Measurements from ENCODE around the gene JMJD1C. TPM values are rescaled to one million over a fixed set of nuclear protein-coding genes. Genes with fewer than 3 reads are reported as not detected.
"Not testable (repeated sequence)": the region's sequence is repeated elsewhere in the genome, so short reads cannot be mapped to it uniquely, and the experiment has no call there.

The JMJD1C gene
- total RNA-seq, 1 donor from 2014 or later: 65.0 TPM

DNA sequence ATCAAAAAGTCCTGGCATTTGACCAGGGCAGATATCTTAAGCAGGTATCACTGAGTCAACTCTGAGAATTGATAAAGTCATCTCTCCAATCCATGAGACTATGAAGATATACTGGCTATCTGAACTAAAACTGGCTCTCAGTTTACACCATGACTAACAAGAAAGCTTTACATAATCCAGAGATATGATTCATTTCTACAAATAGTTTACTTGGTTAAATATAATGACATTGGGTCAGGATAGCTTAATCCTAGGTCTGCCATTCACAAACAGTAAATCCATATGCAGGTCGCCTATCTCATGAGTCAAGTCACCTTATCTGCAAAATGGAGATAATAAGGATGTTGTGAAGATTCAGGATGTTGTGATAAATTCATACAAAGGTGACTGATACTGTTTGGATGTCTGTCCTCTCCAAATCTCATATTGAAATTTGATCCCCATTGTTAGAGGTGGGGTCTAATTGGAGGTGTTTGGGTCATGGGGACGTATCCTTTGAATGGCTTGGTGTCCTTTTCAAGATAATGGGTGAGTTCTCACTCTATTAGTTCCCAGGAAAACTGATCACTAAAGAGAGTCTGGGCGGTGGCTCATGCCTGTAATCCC is 117.4 kb downstream of the JMJD1C start:
- Histone ChIP-seq H3K36me3 (no peaks in the 10 kb centered on the region), H3K27me3 (no peaks in the 10 kb centered on the region), H3K4me1 (no peaks in the 10 kb centered on the region), H3K4me3 (no peak overlapping the region), H3K27ac (no peak overlapping the region), H3K9me3 (no peaks in the 10 kb centered on the region)
- DNase-seq (ENCODE audit: low spot score in 2 of 2): no peak
- intact Hi-C loops (cut with DNase I): no loop called here
- TF ChIP-seq, protein P1, sequence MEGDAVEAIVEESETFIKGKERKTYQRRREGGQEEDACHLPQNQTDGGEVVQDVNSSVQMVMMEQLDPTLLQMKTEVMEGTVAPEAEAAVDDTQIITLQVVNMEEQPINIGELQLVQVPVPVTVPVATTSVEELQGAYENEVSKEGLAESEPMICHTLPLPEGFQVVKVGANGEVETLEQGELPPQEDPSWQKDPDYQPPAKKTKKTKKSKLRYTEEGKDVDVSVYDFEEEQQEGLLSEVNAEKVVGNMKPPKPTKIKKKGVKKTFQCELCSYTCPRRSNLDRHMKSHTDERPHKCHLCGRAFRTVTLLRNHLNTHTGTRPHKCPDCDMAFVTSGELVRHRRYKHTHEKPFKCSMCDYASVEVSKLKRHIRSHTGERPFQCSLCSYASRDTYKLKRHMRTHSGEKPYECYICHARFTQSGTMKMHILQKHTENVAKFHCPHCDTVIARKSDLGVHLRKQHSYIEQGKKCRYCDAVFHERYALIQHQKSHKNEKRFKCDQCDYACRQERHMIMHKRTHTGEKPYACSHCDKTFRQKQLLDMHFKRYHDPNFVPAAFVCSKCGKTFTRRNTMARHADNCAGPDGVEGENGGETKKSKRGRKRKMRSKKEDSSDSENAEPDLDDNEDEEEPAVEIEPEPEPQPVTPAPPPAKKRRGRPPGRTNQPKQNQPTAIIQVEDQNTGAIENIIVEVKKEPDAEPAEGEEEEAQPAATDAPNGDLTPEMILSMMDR (IDR thresholded peaks at IDR 0.05): no peak

DNA sequence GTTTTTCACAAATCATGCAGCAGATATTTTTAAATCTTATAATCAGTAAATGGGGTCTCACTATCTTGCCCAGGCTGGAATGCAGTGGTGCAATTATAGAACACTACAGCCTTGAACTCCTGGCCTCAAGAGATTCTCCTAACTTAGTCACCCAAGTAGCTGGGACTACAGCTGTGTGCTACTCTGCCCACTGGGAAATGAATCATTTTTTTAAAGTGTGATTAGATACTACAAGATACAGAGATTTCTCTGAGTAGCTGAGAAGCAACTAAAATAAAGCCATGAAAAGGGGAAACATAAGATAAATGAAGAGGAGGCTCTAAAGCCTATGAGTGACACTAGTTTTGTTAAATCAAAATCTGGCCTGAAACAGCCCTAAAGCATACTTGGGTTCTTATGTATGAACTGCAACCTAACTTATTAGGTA is 119.7 kb downstream of the JMJD1C start:
- intact Hi-C loops (cut with DNase I): no loop called here
- H3K36me3 ChIP-seq: no peaks in the 10 kb centered on the region
- no peaks in the 10 kb centered on the region for H3K27me3 ChIP-seq
- no peaks in the 10 kb centered on the region for H3K9me3 ChIP-seq
- TF ChIP-seq, protein P1 (IDR thresholded peaks at IDR 0.05): no peak
- no peaks in the 10 kb centered on the region for H3K4me1 ChIP-seq
- no peak overlapping the region for H3K4me3 ChIP-seq
- DNase-seq (ENCODE audit: low spot score in 2 of 2): no peak
- H3K27ac ChIP-seq: no peak overlapping the region

DNA sequence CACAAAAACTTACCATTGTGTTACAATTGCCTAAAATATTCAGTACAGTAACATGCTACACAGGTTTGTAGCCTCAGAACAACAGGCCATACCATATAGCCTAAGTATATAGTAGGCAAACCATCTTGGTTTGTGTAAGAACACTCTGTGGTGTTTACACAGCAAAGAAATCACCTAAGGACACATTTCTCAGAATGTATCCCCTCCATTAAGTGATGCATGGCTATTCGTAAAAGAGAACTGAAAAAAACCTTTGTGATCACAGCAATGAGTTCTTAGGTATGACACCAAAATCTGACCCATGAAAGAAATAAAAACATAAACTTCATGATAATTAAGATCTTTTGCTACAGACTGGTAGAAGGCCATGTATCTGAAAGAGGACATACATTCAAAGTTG is 121.5 kb downstream of the JMJD1C start:
- intact Hi-C loops (cut with DNase I): no loop called here
- TF ChIP-seq, protein P1 (IDR thresholded peaks at IDR 0.05): no peak
- no peak for DNase-seq (ENCODE audit: low spot score in 2 of 2)
- H3K4me3 ChIP-seq: no peak overlapping the region
- H3K27me3 ChIP-seq: no peaks in the 10 kb centered on the region
- H3K27ac ChIP-seq: no peak overlapping the region
- no peaks in the 10 kb centered on the region for H3K9me3 ChIP-seq
- no peaks in the 10 kb centered on the region for H3K36me3 ChIP-seq
- no peaks in the 10 kb centered on the region for H3K4me1 ChIP-seq

DNA sequence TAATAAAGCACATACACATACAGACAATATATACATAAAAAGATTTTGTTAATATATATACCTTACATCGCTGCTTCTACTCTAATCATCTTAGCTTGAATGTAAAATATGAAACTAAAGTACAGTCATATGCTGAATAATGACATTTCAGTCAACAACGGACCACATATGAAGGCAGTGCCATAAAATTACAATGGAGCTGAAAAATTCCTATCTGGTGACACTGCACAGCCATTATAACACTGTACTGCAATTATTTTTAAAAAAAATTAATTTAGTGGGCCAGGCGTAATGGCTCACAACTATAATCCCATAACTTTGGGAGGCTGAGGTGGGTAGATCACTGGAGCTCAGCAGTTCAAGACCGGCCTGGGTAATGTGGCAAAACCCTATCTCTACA is 122.3 kb downstream of the JMJD1C start:
- H3K4me1 ChIP-seq: no peaks in the 10 kb centered on the region
- no peak overlapping the region for H3K27ac ChIP-seq
- TF ChIP-seq, protein P1 (IDR thresholded peaks at IDR 0.05): no peak
- H3K9me3 ChIP-seq: no peaks in the 10 kb centered on the region
- DNase-seq (ENCODE audit: low spot score in 2 of 2): no peak
- H3K4me3 ChIP-seq: no peak overlapping the region
- intact Hi-C loops (cut with DNase I): no loop called here
- H3K27me3 ChIP-seq: no peaks in the 10 kb centered on the region
- H3K36me3 ChIP-seq: no peaks in the 10 kb centered on the region

DNA sequence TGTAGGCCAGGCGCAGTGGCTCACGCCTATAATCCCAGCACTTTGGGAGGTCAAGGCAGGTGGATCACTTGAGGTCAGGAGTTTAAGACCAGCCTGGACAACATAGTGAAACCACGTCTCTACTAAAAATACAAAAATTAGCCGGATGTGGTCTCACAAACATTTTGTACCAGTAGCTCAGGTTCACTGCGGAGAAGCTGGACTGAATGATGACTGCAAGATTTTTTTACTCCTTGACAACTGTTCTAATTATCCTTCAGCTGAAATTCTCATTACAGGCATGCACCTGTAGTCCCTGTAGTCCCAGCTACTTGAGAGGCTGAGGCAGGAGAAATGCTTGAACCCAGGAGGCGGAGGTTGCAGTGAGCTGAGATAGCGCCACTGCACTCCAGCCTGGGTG is 126.1 kb downstream of the JMJD1C start:
- H3K27me3 ChIP-seq; intact Hi-C loops (cut with DNase I); H3K4me1 ChIP-seq; H3K27ac ChIP-seq; H3K4me3 ChIP-seq; H3K9me3 ChIP-seq; H3K36me3 ChIP-seq; DNase-seq (ENCODE audit: low spot score in 2 of 2): not testable (repeated sequence)

DNA sequence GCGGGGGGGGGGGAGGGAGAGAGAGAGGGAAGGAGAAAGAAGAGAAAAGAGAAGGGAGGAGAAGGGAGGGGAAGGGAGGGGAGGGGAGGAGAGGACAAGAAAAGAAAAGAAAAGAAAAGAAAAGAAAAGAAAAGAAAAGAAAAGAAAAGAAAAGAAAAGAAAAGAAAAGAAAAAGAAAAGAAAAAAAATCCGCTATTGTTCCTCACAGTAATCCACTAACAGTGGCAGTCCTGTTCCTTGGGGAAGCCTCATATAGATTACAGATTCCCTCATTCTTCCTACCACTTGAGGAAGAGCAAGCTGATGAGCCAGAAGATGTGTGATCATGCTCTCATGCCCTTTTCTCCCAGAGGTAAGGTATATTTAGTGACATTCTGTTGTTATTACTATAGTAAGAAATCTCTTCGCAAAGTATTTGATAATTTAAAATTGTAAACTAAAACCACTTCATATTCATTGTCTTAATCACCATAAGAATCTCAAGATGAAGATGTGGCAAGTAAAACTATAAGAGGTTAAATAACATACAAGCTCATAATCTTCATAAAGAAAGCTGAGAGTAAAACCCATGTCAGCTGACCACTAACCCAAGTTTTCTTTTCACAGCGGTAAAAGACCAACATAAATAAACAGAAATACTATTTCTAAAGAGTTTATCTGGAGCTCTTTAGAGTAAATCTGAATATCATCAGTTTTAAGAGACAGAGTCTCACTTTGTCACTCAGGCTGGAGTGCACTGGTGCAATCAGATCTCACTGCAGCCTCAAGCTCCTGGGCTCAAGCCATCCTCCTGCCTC is 128.1 kb downstream of the JMJD1C start:
- Histone ChIP-seq H3K27me3 (no peaks in the 10 kb centered on the region), H3K4me3 (no peak overlapping the region), H3K27ac (no peak overlapping the region), H3K4me1 (no peaks in the 10 kb centered on the region), H3K9me3 (no peaks in the 10 kb centered on the region), H3K36me3 (no peaks in the 10 kb centered on the region)
- TF ChIP-seq, protein P1 (IDR thresholded peaks at IDR 0.05): no peak
- DNase-seq (ENCODE audit: low spot score in 2 of 2): no peak
- intact Hi-C loops (cut with DNase I): no loop called here

All from ascending aorta (tissue), 2 donors.